ENCODE data around the gene GPALPP1. TPM values are rescaled to one million over a fixed set of nuclear protein-coding genes. Genes with fewer than 3 reads are reported as not detected.

The GPALPP1 gene
- total RNA-seq, 1 experiment from 2014 or later = 36.4 TPM

- H3K27me3 ChIP-seq (ENCODE audit: insufficient read depth, low read depth) = no peaks in the 10 kb centered on the region
- CTCF ChIA-PET = no interaction called here
- no peaks in the 10 kb centered on the region for H3K4me1 ChIP-seq (replicated peaks; ENCODE audit: insufficient read depth)
- no peak overlapping the region for H3K4me3 ChIP-seq
- 0 out of 2 replicates have a peak, but pooled peaks cover 2% of the 10 kb centered on the region for H4K20me1 ChIP-seq (ENCODE audit: insufficient read depth)
- no peaks in the 10 kb centered on the region for H3F3A ChIP-seq (ENCODE audit: insufficient read depth, low read depth)
- POLR2A ChIA-PET (ENCODE audit: unreplicated experiment) = no interaction called here
- BruUV-seq (replicated peaks) = no TSS peak
- H3K9me2 ChIP-seq (ENCODE audit: insufficient read depth) = no peaks in the 10 kb centered on the region
- DNase-seq = no peak
- H2AFZ ChIP-seq = no peak overlapping the region
- H3K27ac ChIP-seq = no peak overlapping the region
- H3K9me3 ChIP-seq (ENCODE audit: insufficient read depth, low read depth) = no peaks in the 10 kb centered on the region
- intact Hi-C loops (cut with micrococcal nuclease; ENCODE audit: unreplicated experiment) = no loop called here
- H3K4me2 ChIP-seq = no peak overlapping the region
- TF ChIP-seq CTCF (conservative IDR thresholded peaks at IDR 0.05) (no peak), EZH2 (IDR thresholded peaks at IDR 0.05; ENCODE audit: low read depth) (no peak)
- no peaks in the 10 kb centered on the region; the same call in 1 of the 2 replicates for H3K36me3 ChIP-seq (ENCODE audit: low read depth)
- H3K79me2 ChIP-seq (ENCODE audit: low read depth) = no peaks in the 10 kb centered on the region
Observed at GRCh38 chr13:45003417-45003816, 14.1 kb downstream of the GPALPP1 start.

- H3K4me3 ChIP-seq = no peak overlapping the region
- no peaks in the 10 kb centered on the region for H3K9me2 ChIP-seq (ENCODE audit: insufficient read depth)
- ChIA-PET POLR2A (ENCODE audit: unreplicated experiment) (no interaction called here), CTCF (interaction anchor here (0.5 kb wide), 1 partner anchor 390 kb away, joined by 4 read pairs; no protein-coding TSS in a partner anchor)
- no peaks in the 10 kb centered on the region for H3K4me1 ChIP-seq (replicated peaks; ENCODE audit: insufficient read depth)
- peaks cover 4% of the 10 kb centered on the region; the same call in 1 of the 2 replicates for H3K36me3 ChIP-seq (ENCODE audit: low read depth)
- BruUV-seq (replicated peaks) = no TSS peak
- no peaks in the 10 kb centered on the region for H3K9me3 ChIP-seq (ENCODE audit: insufficient read depth, low read depth)
- H2AFZ ChIP-seq = no peak overlapping the region
- no peaks in the 10 kb centered on the region for H3K27me3 ChIP-seq (ENCODE audit: insufficient read depth, low read depth)
- no peak overlapping the region for H3K27ac ChIP-seq
- intact Hi-C loops (cut with micrococcal nuclease; ENCODE audit: unreplicated experiment) = no loop called here
- H4K20me1 ChIP-seq (ENCODE audit: insufficient read depth) = no peaks in the 10 kb centered on the region
- TF ChIP-seq CTCF (conservative IDR thresholded peaks at IDR 0.05) (no peak), EZH2 (IDR thresholded peaks at IDR 0.05; ENCODE audit: low read depth) (no peak)
- H3K79me2 ChIP-seq (ENCODE audit: low read depth) = no peaks in the 10 kb centered on the region
- H3K4me2 ChIP-seq = no peak overlapping the region
- no peak for DNase-seq
- H3F3A ChIP-seq (ENCODE audit: insufficient read depth, low read depth) = no peaks in the 10 kb centered on the region
Observed at GRCh38 chr13:45004096-45004495, 14.8 kb downstream of the GPALPP1 start.

GRCh38 chr13:45007225-45007624 is 17.9 kb downstream of the GPALPP1 start:
- CTCF ChIA-PET = no interaction called here
- no peak overlapping the region for H3K4me3 ChIP-seq
- H3K4me1 ChIP-seq (replicated peaks; ENCODE audit: insufficient read depth) = no peaks in the 10 kb centered on the region
- H3K9me2 ChIP-seq (ENCODE audit: insufficient read depth) = no peaks in the 10 kb centered on the region
- H3K36me3 ChIP-seq (ENCODE audit: low read depth) = peaks cover 16% of the 10 kb centered on the region
- POLR2A ChIA-PET (ENCODE audit: unreplicated experiment) = no interaction called here
- H3K79me2 ChIP-seq (ENCODE audit: low read depth) = no peaks in the 10 kb centered on the region
- intact Hi-C loops (cut with micrococcal nuclease; ENCODE audit: unreplicated experiment) = no loop called here
- no peak for TF ChIP-seq EZH2 (IDR thresholded peaks at IDR 0.05; ENCODE audit: low read depth)
- no peak for TF ChIP-seq CTCF (conservative IDR thresholded peaks at IDR 0.05)
- H2AFZ ChIP-seq = no peak overlapping the region
- H4K20me1 ChIP-seq (ENCODE audit: insufficient read depth) = no peaks in the 10 kb centered on the region
- no peaks in the 10 kb centered on the region for H3K9me3 ChIP-seq (ENCODE audit: insufficient read depth, low read depth)
- H3F3A ChIP-seq (ENCODE audit: insufficient read depth, low read depth) = no peaks in the 10 kb centered on the region
- no peak for DNase-seq
- H3K4me2 ChIP-seq = no peak overlapping the region
- no peaks in the 10 kb centered on the region for H3K27me3 ChIP-seq (ENCODE audit: insufficient read depth, low read depth)
- no TSS peak for BruUV-seq (replicated peaks)
- H3K27ac ChIP-seq = no peak overlapping the region

All from PC-9 (cell line).